GM19467 (cell line): Measurements from ENCODE around the gene SNX20.

Source experiments
- ATAC-seq: cut with Tn5 transposase; IDR thresholded peaks from one replicate; pipeline ENCODE4 v1.9.1; 2021; ENCODE audit warnings: mild to moderate bottlenecking, moderate library complexity; ENCODE audit not compliant: unreplicated experiment

The SNX20 gene

GRCh38 chr16:50637716-50638602 lies 43.2 kb downstream of the SNX20 start:
- ATAC-seq = no peak

- no peak for ATAC-seq
Measured at GRCh38 chr16:50636753-50637374, 44.2 kb downstream of the SNX20 start.

- ATAC-seq = no peak
Measured at GRCh38 chr16:50635505-50636392, 45.4 kb downstream of the SNX20 start.

- ATAC-seq = no peak
Measured at GRCh38 chr16:50634947-50635346, 46.2 kb downstream of the SNX20 start.

- ATAC-seq = no peak
Measured at GRCh38 chr16:50634090-50634489, 47.0 kb downstream of the SNX20 start.

- ATAC-seq = no peak
Measured at GRCh38 chr16:50632927-50633800, 47.9 kb downstream of the SNX20 start.

GRCh38 chr16:50631985-50632576 lies 49.0 kb downstream of the SNX20 start:
- no peak for ATAC-seq

GRCh38 chr16:50631249-50631984 lies 49.7 kb downstream of the SNX20 start:
- ATAC-seq = no peak

- no peak for ATAC-seq
Measured at GRCh38 chr16:50630394-50631020, 50.6 kb downstream of the SNX20 start.

- no peak for ATAC-seq
Measured at GRCh38 chr16:50629334-50629733, 51.8 kb downstream of the SNX20 start.

GRCh38 chr16:50628156-50628802 lies 52.8 kb downstream of the SNX20 start:
- no peak for ATAC-seq

GRCh38 chr16:50627419-50627818 lies 53.7 kb downstream of the SNX20 start:
- ATAC-seq = no peak

GRCh38 chr16:50626868-50627267 lies 54.2 kb downstream of the SNX20 start:
- no peak for ATAC-seq

- no peak for ATAC-seq
Measured at GRCh38 chr16:50625374-50625773, 55.7 kb downstream of the SNX20 start.

GRCh38 chr16:50624449-50624970 lies 56.6 kb downstream of the SNX20 start:
- no peak for ATAC-seq

- ATAC-seq = no peak
Measured at GRCh38 chr16:50622643-50623369, 58.3 kb downstream of the SNX20 start.

GRCh38 chr16:50622029-50622428 lies 59.1 kb downstream of the SNX20 start:
- ATAC-seq = no peak
